NT2/D1 (cell line): Measurements from ENCODE around the gene SOCS6.

Experiments used
- SUZ12 ChIP-seq: IDR thresholded peaks from 2 replicates; pipeline ENCODE4 v1.6.1; 2011; ENCODE audit not compliant: insufficient read length, insufficient read depth; ENCODE audit errors: extremely low read depth
- ZNF274 ChIP-seq: IDR thresholded peaks from 2 replicates; pipeline ENCODE4 v1.6.1; 2011; ENCODE audit warnings: mild to moderate bottlenecking, low read depth, low read length

DNA sequence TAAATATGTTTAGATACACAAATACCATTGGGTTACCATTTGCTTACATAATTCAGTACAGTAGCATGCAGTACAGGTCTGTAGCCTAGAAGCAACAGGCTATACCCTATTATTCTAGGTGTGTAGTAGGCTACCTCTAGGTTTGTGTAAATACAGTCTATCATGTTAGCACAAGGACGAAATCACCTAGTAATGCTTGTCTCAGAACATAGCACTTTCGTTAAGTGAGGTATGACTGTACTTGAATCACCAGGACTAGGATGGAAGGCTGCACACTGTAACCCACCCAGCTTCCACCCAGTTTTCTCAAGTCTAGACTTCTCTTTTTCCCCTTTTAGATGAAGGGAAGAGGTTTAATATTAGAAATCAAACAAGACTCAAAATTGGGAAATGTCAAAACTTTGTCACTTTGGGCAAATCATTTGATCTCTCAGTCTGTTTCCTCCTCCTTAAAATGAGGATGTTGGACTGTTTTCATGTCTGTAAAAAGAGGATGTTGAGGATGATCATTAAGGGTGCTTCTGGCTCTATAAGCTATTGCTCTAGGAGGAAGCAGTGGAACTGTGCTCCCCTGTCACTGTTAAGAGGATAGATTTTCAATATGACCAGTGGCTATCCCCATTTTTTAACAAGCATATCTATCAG, 3.7 kb upstream of the SOCS6 start:
- TF ChIP-seq SUZ12 (no peak), ZNF274 (no peak)
